Stimulated activated CD8-positive, alpha-beta memory T cell treated with anti-CD3 and anti-CD28 coated beads, Interleukin-12 subunit alpha, Interleukin-12 subunit beta, amount 100 ng/mL, for 1 hour (primary cell): Measurements from ENCODE around the gene GNMT.

Experiments
- DNase-seq: peaks from one replicate; pipeline ENCODE4 v3.0.0-alpha.2; 2020; ENCODE audit warnings: low read depth

The GNMT gene

DNA sequence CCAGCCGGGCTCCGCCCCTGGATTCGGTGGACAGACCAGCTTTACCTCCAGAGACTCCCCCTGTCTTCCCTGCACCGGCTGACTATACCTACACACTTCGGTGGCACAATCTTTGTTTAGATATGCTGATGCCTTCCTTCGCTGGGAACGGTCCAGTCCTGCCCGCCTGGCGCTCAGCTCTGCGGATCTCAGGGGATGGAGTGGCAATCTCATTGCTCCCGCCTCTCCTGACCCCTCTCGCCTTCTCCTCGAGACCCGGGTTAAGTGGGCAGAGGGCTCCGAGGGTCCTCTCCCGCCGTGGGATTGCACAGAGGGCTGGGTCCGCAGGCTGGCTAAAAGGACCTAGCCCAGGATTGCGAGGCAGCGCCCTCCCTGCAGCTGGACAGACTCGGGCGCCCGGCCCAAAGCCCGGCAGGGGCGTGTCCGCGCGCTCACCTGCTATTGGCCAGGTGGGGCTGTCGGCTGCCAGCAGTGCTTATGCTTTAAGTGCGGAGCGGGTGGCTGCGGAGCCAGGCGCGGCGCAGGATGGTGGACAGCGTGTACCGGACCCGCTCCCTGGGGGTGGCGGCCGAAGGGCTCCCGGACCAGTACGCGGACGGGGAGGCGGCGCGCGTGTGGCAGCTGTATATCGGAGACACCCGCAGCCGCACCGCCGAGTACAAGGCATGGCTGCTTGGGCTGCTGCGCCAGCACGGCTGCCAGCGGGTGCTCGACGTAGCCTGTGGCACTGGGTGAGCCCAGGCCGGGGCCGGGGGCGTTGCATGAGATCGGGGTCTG lies at the start of gene GNMT:
Gene GNMT (plus strand): TSS at position 512 of the 777 bp plus-strand sequence. CDS start 14 bp downstream, at position 526.
- DNase-seq = no peak

- DNase-seq = no peak
These were observed 49.2 kb upstream of the GNMT start for GRCh38 chr6:42911171-42912021.

GRCh38 chr6:42914546-42914945 lies 46.0 kb upstream of the GNMT start:
- no peak for DNase-seq

DNA sequence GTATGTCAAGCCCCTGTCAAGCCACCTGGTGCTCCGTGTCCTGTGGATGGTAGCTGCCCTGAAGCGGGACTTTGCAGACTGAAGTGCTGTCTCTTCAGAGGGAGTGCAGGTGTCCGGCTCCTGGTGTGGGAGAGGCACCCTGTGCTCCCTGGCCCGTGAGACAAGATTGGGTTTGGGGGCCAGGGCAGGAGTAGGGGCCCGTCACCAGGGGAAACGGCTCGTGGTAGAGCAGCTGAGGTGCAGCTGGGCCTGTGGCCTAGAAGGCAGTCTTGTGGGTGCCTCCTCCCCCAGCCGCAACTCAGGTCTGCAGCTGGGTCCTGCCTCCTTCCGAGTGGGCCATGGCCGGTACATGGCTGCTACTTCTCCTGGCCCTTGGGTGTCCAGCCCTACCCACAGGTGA lies 44.8 kb upstream of the GNMT start, which contains the start of gene PTCRA:
Gene PTCRA (plus strand): TSS at position 322 of the 400 bp plus-strand sequence. CDS start 17 bp downstream, at position 339.
- DNase-seq = no peak

DNA sequence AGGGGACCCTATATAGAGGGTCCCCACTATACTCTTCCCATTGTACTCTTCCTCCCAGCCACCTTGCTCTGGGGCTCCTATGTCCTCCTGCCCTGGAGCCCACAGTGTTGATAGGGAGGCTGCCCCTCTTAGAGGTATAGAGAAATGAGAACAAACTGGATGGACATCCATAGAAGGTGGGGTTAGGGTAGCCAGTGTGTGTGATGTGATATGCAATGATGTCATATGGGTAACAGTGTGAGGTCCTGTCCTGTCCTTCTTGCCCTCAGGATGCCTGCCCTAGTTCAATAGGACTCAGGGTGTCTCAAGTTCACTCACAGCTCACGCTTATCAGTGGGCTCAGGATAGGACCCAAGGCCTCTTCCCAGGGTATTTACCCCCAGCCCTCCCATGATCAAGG lies 44.3 kb upstream of the GNMT start:
- no peak for DNase-seq

DNA sequence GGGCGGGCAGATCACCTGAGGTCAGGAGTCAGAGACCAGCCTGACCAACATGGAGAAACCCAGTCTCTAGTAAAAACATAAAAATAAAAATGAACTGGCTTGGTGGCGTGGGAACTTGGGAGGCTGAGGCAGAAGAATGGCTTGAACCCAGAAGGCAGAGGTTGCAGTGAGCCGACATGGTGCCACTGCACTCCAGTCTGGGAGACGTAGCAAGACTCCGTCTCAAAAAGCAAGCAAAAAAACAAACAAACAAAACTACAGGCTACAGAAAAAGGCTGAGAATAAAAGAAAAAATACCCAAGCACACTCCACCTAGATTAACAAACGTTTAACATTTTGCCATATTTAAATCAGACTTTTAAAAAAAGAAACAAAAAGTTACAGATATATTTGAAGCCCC lies 38.8 kb upstream of the GNMT start:
- DNase-seq = no peak

GRCh38 chr6:42923666-42924065 lies 36.9 kb upstream of the GNMT start:
- DNase-seq = no peak

DNA sequence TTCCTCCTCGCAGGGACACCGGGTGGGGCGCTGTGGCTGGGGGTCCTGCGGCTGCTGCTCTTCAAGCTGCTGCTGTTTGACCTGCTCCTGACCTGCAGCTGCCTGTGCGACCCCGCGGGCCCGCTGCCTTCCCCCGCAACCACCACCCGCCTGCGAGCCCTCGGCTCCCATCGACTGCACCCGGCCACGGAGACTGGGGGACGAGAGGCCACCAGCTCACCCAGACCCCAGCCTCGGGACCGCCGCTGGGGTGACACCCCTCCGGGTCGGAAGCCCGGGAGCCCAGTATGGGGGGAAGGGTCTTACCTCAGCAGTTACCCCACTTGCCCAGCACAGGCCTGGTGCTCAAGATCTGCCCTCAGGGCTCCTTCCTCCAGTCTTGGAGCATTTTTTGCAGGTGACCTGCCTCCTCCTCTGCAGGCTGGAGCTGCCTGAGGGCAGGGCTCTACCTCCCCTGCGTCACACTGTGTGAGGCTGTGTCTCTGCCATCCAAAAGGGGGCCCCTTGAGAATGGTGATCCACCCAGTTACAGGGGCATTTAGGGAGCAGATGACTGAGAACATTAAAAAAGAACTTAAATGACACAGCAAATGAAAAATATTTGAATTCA lies 35.2 kb upstream of the GNMT start:
- DNase-seq = no peak

- DNase-seq = peak; percentile 87
These were observed 31.4 kb upstream of the GNMT start, which contains the start of gene CNPY3 for GRCh38 chr6:42928986-42929820. TSS of gene CNPY3 (plus strand) at chr6:42929480. CDS start at chr6:42929571, 91 bp downstream.

GRCh38 chr6:42929821-42930360 lies 30.7 kb upstream of the GNMT start:
- DNase-seq = peak; percentile 40

DNA sequence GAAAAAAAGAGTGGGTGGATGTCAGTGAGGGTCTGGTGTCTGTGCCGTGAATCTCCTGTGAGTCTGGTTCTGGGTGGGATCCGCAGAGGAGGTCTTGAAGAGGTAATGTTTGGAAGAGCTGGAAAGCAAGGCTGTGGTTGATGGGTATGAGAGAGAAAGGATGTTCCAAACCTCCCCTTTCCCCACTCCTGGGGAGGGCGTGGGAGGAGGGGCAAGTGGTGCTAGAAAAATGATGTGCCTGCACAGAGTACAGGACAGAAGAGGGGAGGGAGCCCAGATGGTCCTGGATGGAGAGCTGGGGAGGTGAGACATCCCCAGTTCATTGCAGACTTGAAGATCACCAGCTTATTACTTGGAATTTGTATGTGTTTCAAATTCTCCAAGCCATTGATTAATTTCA lies 28.1 kb upstream of the GNMT start:
- no peak for DNase-seq

GRCh38 chr6:42933205-42933604 lies 27.3 kb upstream of the GNMT start:
- no peak for DNase-seq

DNA sequence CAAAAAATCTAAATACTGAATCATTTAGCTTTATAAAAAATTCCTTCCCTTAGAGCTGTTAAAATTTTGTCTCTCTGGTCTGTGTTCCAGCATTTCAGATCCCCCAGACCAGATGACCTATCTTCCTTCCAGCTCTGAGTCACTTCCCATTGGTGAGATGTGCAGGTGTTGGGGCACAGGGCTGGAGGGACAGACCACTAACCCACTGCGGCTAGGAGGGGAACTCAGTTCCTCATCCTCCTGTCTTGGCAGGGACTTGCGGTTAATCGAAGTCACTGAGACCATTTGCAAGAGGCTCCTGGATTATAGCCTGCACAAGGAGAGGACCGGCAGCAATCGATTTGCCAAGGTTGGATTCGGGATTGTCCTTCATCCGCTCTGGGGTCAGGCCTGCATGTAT lies 25.2 kb upstream of the GNMT start:
- no peak for DNase-seq

DNA sequence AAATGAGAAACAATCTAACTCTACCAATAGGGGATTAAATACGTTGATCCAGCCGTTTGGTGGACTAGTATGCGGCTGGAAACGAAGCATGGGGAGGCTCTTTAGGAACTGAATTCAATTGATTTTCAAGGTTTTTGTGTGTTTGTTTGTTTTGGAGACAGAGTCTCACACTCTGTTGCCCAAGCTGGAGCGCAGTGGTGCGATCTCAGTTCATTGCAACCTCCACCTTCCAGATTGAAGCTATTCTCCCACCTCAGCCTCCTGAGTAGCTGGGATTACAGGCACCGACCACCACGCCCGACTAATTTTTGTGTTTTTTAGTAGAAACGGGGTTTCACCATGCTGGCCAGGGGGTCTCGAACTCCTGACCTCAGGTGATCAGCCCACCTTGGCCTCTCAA lies 24.2 kb upstream of the GNMT start:
- DNase-seq = no peak

- no peak for DNase-seq
These were observed 22.8 kb upstream of the GNMT start for GRCh38 chr6:42937548-42938427.

DNA sequence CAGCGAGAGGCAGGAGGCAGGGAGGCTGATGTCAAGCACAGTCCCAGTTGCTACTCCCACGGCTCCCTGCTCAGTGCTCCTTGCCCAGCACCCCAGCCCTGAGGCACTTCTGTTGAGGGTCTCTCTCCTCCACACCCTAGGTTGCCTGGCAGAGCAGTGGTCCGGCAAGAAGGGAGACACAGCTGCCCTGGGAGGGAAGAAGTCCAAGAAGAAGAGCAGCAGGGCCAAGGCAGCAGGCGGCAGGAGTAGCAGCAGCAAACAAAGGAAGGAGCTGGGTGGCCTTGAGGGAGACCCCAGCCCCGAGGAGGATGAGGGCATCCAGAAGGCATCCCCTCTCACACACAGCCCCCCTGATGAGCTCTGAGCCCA lies 22.1 kb upstream of the GNMT start:
- DNase-seq = no peak

DNA sequence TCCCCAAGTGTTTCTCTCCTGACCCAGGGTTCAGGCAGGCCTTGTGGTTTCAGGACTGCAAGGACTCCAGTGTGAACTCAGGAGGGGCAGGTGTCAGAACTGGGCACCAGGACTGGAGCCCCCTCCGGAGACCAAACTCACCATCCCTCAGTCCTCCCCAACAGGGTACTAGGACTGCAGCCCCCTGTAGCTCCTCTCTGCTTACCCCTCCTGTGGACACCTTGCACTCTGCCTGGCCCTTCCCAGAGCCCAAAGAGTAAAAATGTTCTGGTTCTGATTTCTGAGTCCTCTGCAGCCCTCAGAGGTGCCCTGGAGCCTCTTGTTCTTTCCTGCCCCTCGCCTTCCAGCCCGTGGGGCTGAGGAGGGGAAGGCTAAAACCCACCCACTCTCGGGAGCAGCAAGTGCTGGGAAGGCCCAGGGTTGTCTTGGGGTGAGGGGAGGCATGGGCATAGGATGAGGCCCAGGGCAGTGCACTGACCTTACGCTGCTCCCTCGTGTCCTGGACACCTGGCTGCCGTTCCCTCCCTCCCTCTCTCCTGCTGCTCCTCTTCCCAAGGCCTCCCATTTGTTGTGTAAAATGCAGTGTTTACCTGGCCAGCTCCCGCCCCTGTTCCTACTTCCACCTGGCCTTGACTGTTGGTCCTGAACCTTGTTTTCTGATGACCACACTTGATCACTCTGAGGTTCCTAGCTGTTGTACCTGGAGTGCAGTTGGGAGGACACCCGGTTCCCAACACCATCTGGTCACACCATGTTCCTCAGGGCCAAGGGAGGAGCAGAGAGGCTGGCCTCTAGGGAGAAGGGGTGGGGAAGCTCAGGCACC lies 21.4 kb upstream of the GNMT start:
- DNase-seq = no peak

- DNase-seq = no peak
These were observed 20.8 kb upstream of the GNMT start for GRCh38 chr6:42939810-42940167.

GRCh38 chr6:42940493-42941045 lies 20.0 kb upstream of the GNMT start:
- DNase-seq = no peak
